Lower lobe of right lung (tissue), 2 donors: ENCODE results near the gene RNPEP. TPM values are rescaled to one million over a fixed set of nuclear protein-coding genes. Genes with fewer than 3 reads are reported as not detected.
A peak's percentile ranks its signal among the peaks of the same experiment; 100 is the strongest.

Experiments
- ATAC-seq, 2 donors: fragments of 200-7000 bp; cut with Tn5 transposase; one replicate each; pipeline ENCODE4 v1.9.1; 2020 to 2022; ENCODE audit warnings: mild to moderate bottlenecking in 2 of 2, moderate library complexity in 2 of 2
- DNase-seq: peaks from one replicate; pipeline ENCODE4 v3.0.0-alpha.2; 2020
- H3K27ac ChIP-seq: fragments of 200-600 bp; one replicate; pipeline ENCODE4 v1.8.0; 2022
- H3K27me3 ChIP-seq: fragments of 200-600 bp; one replicate; pipeline ENCODE4 v1.8.0; 2022; ENCODE audit warnings: low read depth
- H3K36me3 ChIP-seq: fragments of 200-600 bp; one replicate; pipeline ENCODE4 v1.8.0; 2022; ENCODE audit warnings: mild to moderate bottlenecking
- H3K4me1 ChIP-seq: fragments of 200-600 bp; one replicate; pipeline ENCODE4 v1.8.0; 2022
- H3K4me3 ChIP-seq: fragments of 200-600 bp; one replicate; pipeline ENCODE4 v1.8.0; 2022; ENCODE audit warnings: mild to moderate bottlenecking
- H3K9me3 ChIP-seq: fragments of 200-600 bp; one replicate; pipeline ENCODE4 v1.8.0; 2022
- CTCF ChIP-seq: fragments of 200-600 bp; IDR thresholded peaks from one replicate; pipeline ENCODE4 v1.8.0; 2022; ENCODE audit warnings: antibody characterized with exemption, mild to moderate bottlenecking
- intact Hi-C: fragments of 100-400 bp; cut with DNase I; formaldehyde crosslinking; loops from one replicate; pipeline ENCODE4 v1.11.0; 2022
- long read RNA-seq: library from polyadenylated mRNA; unstranded; transcript quantifications from one replicate; pipeline ENCODE4 v2.0.0, GENCODE V29; 2021
- total RNA-seq: library from RNA; stranded (reverse); fragmentation: NEBNext Ultra II Directional; extraction: Animal tissue kit (Norgen Biotek cat#: 25700); gene quantifications from one replicate; pipeline ENCODE4 v1.2.1, GENCODE V29; 2021
- donor health status: DM: no; HTN: yes; CAD: no; lungs with severe emphysema.

RNPEP gene
- total RNA-seq, result 73.8 TPM
- long read RNA-seq, transcript RNPEP-201 (11 exons, 2,427 nt), result major isoform, 177 of 217 reads
- long read RNA-seq, partial matches to known transcripts, result 19 of 217 reads
- long read RNA-seq, other reads (novel, unspliced or antisense), result 21 of 217 reads

GRCh38 chr1:201982623-201983379, at the start of gene RNPEP:
TSS of gene RNPEP (plus strand) at chr1:201982648. CDS start at chr1:201982667, 19 bp downstream.
- H3K27me3 ChIP-seq, result no peaks in the 10 kb centered on the region
- DNase-seq (peak; percentile 85), ATAC-seq (peak; percentile 94 to 95)

GRCh38 chr1:201933840-201934430, 48.5 kb upstream of the RNPEP start:
- peaks cover 13% of the 10 kb centered on the region for H3K4me1 ChIP-seq
- H3K27ac ChIP-seq, result no peak overlapping the region
- intact Hi-C loops, result no loop called here
- no peak for TF ChIP-seq CTCF
- H3K36me3 ChIP-seq, result no peaks in the 10 kb centered on the region
- DNase-seq, result no peak
- ATAC-seq, result no peak
- no peaks in the 10 kb centered on the region for H3K27me3 ChIP-seq
- no peaks in the 10 kb centered on the region for H3K9me3 ChIP-seq
- no peak overlapping the region for H3K4me3 ChIP-seq

More at GRCh38 chr1:201982623-201983379, at the start of gene RNPEP:
- Histone ChIP-seq H3K36me3 (peaks cover 7% of the 10 kb centered on the region), H3K9me3 (no peaks in the 10 kb centered on the region), H3K27ac (peak within 1 kb of the TSS; percentile 97), H3K4me3 (peak within 1 kb of the TSS; percentile 96), H3K4me1 (peaks cover 26% of the 10 kb centered on the region)
- intact Hi-C loops, result no loop called here
- peak; percentile 26 for TF ChIP-seq CTCF

GRCh38 chr1:201937624-201938213, 44.7 kb upstream of the RNPEP start:
- intact Hi-C loops, result no loop called here
- no peak for DNase-seq
- Histone ChIP-seq H3K27me3 (no peaks in the 10 kb centered on the region), H3K9me3 (no peaks in the 10 kb centered on the region), H3K4me3 (no peak overlapping the region), H3K4me1 (peaks cover 26% of the 10 kb centered on the region), H3K27ac (peak overlapping the region; percentile 29), H3K36me3 (no peaks in the 10 kb centered on the region)
- TF ChIP-seq CTCF, result no peak
- ATAC-seq, result no peak

- no peaks in the 10 kb centered on the region for H3K36me3 ChIP-seq
- H3K4me3 ChIP-seq, result no peak overlapping the region
- H3K4me1 ChIP-seq, result peaks cover 26% of the 10 kb centered on the region
- DNase-seq, result no peak
- ATAC-seq, result no peak
- TF ChIP-seq CTCF, result no peak
- no peaks in the 10 kb centered on the region for H3K27me3 ChIP-seq
- intact Hi-C loops, result no loop called here
- peak overlapping the region; percentile 29 for H3K27ac ChIP-seq
- no peaks in the 10 kb centered on the region for H3K9me3 ChIP-seq
Observed at GRCh38 chr1:201938440-201939035, 43.9 kb upstream of the RNPEP start.

GRCh38 chr1:201939148-201939547, 43.3 kb upstream of the RNPEP start:
- no peak for TF ChIP-seq CTCF
- Histone ChIP-seq H3K9me3 (no peaks in the 10 kb centered on the region), H3K4me1 (peaks cover 26% of the 10 kb centered on the region), H3K27me3 (no peaks in the 10 kb centered on the region), H3K27ac (peak overlapping the region; percentile 29), H3K36me3 (no peaks in the 10 kb centered on the region), H3K4me3 (no peak overlapping the region)
- DNase-seq, result no peak
- ATAC-seq, result no peak
- intact Hi-C loops, result no loop called here
